Subcutaneous preadipocyte (primary cell): ENCODE results near the gene RASD2. TPM values are rescaled to one million over a fixed set of nuclear protein-coding genes. Genes with fewer than 3 reads are reported as not detected.

ENCODE experiments used
- total RNA-seq: library from RNA; depleted of rRNA; stranded (reverse); fragments of >200 nt; gene quantifications from 2 replicates; pipeline ENCODE4 v1.2.3, GENCODE V29; 2012

The RASD2 gene, protein sequence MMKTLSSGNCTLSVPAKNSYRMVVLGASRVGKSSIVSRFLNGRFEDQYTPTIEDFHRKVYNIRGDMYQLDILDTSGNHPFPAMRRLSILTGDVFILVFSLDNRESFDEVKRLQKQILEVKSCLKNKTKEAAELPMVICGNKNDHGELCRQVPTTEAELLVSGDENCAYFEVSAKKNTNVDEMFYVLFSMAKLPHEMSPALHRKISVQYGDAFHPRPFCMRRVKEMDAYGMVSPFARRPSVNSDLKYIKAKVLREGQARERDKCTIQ
- total RNA-seq: not detected in 2 replicates

DNA sequence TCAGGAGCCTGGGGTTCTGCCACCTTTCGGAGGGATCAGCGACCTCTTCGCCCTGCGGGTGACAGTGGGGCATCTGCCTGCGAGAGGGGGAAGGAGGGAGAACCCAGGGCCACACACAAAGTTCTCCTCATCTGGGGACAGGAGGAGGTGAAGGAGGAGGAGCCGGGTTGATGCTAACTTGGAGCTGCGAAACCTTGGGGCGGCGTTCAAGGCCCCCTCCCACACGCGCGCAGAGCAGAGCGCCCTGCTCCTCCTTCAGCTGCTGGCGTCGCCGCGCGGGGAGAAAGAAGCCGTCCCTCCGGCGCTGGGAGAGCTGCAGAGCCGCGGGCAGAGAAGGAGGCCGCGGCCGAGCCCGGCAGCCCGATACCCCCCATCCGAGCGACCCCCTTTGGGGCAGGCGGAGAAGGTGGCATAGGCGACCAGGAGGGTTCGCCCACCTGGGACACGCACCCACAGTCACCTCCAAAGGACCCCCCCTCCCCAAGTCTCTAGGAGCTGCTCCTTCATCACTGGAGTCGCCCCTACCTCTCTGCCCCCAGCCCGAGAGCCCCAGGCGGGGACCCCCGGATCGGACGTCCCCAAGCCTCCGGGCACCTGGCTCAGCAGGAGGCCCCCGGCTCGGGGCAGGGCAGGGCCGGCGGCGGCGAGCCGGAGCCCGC, at the start of gene RASD2:
TSS of gene RASD2 (plus strand) at position 237 of the 659 bp plus-strand sequence. CDS start 5,979 bp downstream, outside the sequence.

Other genes starting within 250 kb of the RASD2 start
- gene TOM1, start 240.9 kb upstream of the RASD2 start, total RNA-seq: 31.5 and 52.5 TPM in 2 replicates
- 74.1 and 184 TPM in 2 replicates for gene HMOX1, start 159.7 kb upstream of the RASD2 start, total RNA-seq
- gene MCM5, start 140.7 kb upstream of the RASD2 start, total RNA-seq: 41.5 and 87.2 TPM in 2 replicates
- gene MB, start 76.5 kb downstream of the RASD2 start, total RNA-seq: not detected in 2 replicates
- 16.2 and 18.0 TPM in 2 replicates for gene APOL6, start 107.6 kb downstream of the RASD2 start, total RNA-seq
- gene APOL5, start 177.0 kb downstream of the RASD2 start, total RNA-seq: under 0.01 TPM in 1 of 2 replicates, not detected in the other